BJ (cell line): ENCODE data around the gene COQ2. TPM values are rescaled to one million over a fixed set of nuclear protein-coding genes. Genes with fewer than 3 reads are reported as not detected.

Experiments used
- CTCF ChIA-PET: fragments of 350-600 bp; formaldehyde crosslinking; extraction: SDS; loops from one replicate; lab custom pipeline; 2021; ENCODE audit warnings: antibody characterized with exemption, inconsistent platforms; lab: Yijun Ruan, JAX
- POLR2A ChIA-PET: fragments of 300-600 bp; sonication (Branson Sonifier 250); formaldehyde crosslinking; extraction: SDS; loops from one replicate; lab custom pipeline; 2021; ENCODE audit warnings: antibody characterized with exemption; lab: Charles Lee
- DNase-seq: peaks from one replicate; pipeline ENCODE4 v3.0.0-alpha.2; 2011; ENCODE audit warnings: low read depth
- H3K27me3 ChIP-seq: 2 replicates; pipeline ENCODE4 v1.6.0; 2011; ENCODE audit warnings: low read length; ENCODE audit not compliant: control insufficient read depth, insufficient read depth
- H3K36me3 ChIP-seq: 2 replicates; pipeline ENCODE4 v1.5.1; 2011; ENCODE audit warnings: low read length; ENCODE audit not compliant: control insufficient read depth, insufficient read depth
- H3K4me3 ChIP-seq: 2 replicates; pipeline ENCODE4 v1.5.1; 2011; ENCODE audit warnings: low read depth, mild to moderate bottlenecking, control low read depth, low read length
- polyA plus RNA-seq: library from polyadenylated mRNA; depleted of rRNA; stranded (reverse); fragments of >200 nt; gene quantifications from 2 replicates; pipeline ENCODE4 v1.2.3, GENCODE V29; 2011
- TF ChIP-seq, protein P1 (sequence below): IDR thresholded peaks from 2 replicates; pipeline ENCODE4 v1.5.1; 2011; ENCODE audit warnings: low read depth, mild to moderate bottlenecking, control low read depth, inconsistent platforms, low read length, moderate library complexity; ENCODE audit not compliant: insufficient read depth

Gene COQ2
- polyA plus RNA-seq, 1 experiment, result 14.5 TPM

DNA sequence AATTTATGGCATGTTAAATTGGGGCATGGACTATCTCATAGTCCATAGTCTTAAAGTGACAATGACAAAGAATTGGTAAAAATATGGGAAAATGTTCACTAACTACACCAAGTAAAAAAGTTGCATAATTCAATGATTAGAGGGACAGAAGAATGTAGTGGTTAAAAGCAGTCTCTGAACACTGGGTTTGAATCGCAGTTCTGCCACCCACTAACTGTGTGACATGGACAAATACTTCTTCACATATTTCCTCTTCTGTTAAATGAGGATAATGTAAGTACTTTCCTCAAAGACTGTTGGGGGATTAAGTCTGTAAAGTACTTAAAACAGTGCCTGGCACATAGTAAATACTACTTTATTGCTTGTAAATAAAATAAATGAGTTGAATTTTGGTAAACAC, 15.3 kb downstream of the COQ2 start:
- Histone ChIP-seq H3K36me3 (no peaks in the 10 kb centered on the region), H3K27me3 (no peaks in the 10 kb centered on the region), H3K4me3 (no peak overlapping the region)
- DNase-seq, result no peak
- TF ChIP-seq, protein P1, sequence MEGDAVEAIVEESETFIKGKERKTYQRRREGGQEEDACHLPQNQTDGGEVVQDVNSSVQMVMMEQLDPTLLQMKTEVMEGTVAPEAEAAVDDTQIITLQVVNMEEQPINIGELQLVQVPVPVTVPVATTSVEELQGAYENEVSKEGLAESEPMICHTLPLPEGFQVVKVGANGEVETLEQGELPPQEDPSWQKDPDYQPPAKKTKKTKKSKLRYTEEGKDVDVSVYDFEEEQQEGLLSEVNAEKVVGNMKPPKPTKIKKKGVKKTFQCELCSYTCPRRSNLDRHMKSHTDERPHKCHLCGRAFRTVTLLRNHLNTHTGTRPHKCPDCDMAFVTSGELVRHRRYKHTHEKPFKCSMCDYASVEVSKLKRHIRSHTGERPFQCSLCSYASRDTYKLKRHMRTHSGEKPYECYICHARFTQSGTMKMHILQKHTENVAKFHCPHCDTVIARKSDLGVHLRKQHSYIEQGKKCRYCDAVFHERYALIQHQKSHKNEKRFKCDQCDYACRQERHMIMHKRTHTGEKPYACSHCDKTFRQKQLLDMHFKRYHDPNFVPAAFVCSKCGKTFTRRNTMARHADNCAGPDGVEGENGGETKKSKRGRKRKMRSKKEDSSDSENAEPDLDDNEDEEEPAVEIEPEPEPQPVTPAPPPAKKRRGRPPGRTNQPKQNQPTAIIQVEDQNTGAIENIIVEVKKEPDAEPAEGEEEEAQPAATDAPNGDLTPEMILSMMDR, result no peak
- CTCF ChIA-PET, result interaction anchor here (0.7 kb wide), 1 partner anchor 13 kb away, joined by 3 read pairs; no protein-coding TSS in a partner anchor
- POLR2A ChIA-PET, result no interaction called here

DNA sequence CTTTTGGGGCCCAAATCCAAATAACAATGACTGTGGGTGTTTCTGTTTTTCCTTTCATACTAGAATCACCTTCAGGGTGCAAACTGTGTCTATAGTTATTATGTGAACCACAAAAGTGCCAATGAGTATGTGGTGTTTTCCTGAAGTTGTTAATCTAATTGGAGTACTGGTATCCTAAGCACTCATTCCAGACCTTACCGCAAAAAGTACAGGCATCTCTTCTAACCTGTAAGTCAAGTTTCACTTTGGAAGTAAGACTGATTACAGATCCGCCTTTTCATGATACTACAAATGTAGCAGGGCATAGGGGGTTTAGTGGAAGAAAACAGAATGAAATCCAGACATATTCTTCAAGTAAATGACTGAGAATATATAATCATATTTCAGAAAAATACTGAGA, 16.1 kb downstream of the COQ2 start:
- POLR2A ChIA-PET, result no interaction called here
- CTCF ChIA-PET, result interaction anchor here (0.7 kb wide), 1 partner anchor 213 kb away, joined by 3 read pairs; no protein-coding TSS in a partner anchor
- Histone ChIP-seq H3K27me3 (no peaks in the 10 kb centered on the region), H3K36me3 (no peaks in the 10 kb centered on the region), H3K4me3 (no peak overlapping the region)
- DNase-seq, result no peak
- TF ChIP-seq, protein P1, result no peak

DNA sequence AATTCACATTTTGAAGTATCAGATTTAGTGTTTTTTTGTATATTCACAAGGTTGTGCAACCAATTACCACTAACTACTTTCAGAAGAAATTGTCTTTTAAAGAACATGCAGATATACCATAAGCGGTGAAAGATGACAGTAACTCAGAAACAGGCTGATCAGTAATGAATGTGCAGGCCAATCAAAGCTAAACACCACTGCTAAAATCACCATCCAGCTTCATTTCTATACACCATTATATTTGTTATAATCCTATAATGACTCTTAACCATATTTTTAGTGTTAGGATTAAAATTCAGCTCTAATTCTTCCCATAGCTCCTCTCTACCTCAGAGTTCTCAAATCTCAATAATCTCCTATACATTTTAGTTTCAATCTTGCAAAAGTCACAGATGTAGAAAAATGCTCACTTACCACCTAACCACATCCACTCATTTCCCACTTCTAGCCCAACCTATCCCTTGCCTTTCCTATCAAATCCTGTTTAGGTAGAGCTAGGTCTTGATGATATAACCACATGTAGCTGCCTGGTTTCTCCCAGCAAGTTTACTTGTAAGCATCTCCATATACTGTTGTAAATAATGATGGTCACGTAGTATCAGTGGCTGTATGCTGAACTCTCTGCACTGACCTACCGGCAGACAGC, 16.6 kb downstream of the COQ2 start:
- no peaks in the 10 kb centered on the region for H3K27me3 ChIP-seq
- no peak overlapping the region for H3K4me3 ChIP-seq
- DNase-seq, result no peak
- POLR2A ChIA-PET, result no interaction called here
- CTCF ChIA-PET, result interaction anchor here (0.7 to 2.3 kb wide), 4 partner anchors 13 to 213 kb away, joined by 3 to 8 read pairs (median 4); no protein-coding TSS in a partner anchor
- TF ChIP-seq, protein P1, result no peak
- no peaks in the 10 kb centered on the region for H3K36me3 ChIP-seq

DNA sequence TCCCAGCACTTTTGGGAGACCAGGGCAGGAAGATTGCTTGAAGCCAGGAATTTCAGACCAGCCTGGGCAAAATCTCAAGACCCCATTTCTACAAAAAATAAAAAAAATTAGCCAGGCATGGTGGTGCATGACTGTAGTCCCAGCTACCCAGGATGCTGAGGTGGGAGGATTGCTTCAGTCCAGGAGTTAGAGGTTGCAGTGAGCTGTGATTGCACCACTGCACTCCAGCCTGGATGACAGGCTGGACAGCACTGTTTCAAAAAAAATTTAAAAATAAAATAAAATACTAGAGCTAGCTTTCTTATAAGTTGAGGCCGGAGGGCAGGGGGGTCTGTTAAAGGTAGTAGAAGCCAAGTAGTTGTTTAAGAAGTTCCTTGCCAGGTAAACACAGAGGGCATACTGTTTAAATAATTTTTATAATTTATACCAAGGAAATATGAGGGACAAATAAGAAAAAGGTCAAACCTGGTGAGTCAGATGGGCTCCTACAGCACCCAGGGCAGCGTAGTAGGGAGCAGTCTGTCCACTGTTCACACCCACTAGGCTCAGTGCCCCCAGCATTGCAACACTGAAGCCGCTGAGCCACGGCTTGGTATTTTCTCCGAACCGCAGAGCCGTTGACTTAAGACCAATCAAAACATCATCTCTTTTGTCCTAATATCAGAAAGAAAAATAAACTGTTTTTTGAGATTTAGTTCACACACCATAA, 17.3 kb downstream of the COQ2 start:
- DNase-seq, result no peak
- POLR2A ChIA-PET, result no interaction called here
- CTCF ChIA-PET, result interaction anchor here (0.7 to 2.3 kb wide), 7 partner anchors 12 to 253 kb away, joined by 3 to 8 read pairs (median 4); no protein-coding TSS in a partner anchor
- Histone ChIP-seq H3K36me3 (no peaks in the 10 kb centered on the region), H3K27me3 (no peaks in the 10 kb centered on the region), H3K4me3 (no peak overlapping the region)
- TF ChIP-seq, protein P1, result no peak

DNA sequence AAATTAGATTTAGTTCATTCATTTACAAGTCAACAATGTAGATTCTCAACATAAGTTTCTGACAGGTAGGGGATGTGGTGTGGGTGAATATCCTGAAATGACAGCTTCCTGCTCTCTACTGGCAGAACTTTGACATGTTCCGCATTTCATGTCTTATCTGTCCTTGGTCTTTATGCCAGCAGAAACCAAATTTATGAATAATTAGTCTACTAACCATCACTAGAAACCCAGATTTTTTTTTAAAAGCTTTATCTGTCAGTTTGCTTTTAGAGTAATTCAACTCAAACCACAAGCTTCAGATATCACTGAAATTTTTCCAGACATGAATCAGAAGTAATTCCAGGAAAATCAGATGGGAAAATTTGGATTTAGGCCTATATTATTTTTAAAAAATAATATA, 17.9 kb downstream of the COQ2 start:
- ChIA-PET CTCF (interaction anchor here (0.7 to 2.3 kb wide), 7 partner anchors 12 to 252 kb away, joined by 3 to 8 read pairs (median 4); no protein-coding TSS in a partner anchor), POLR2A (no interaction called here)
- TF ChIP-seq, protein P1, result no peak
- Histone ChIP-seq H3K4me3 (no peak overlapping the region), H3K36me3 (no peaks in the 10 kb centered on the region), H3K27me3 (no peaks in the 10 kb centered on the region)
- DNase-seq, result no peak
